Measurements from ENCODE around the gene PCGF2.
A peak's percentile ranks its signal among the peaks of the same experiment; 100 is the strongest.
"Not testable (repeated sequence)": the region's sequence is repeated elsewhere in the genome, so short reads cannot be mapped to it uniquely, and the experiment has no call there.

PCGF2 gene

GRCh38 chr17:38748149-38748891 is at the start of gene PCGF2:
PCGF2 (minus strand) TSS chr17:38748336; CDS start chr17:38740402, 7,934 bp downstream.
- peak; percentile 93 for DNase-seq (ENCODE audit: low spot score)

GRCh38 chr17:38797828-38798227 is 49.7 kb upstream of the PCGF2 start:
- DNase-seq (ENCODE audit: low spot score), result no peak

- no peak for DNase-seq (ENCODE audit: low spot score)
These were observed 49.0 kb upstream of the PCGF2 start for GRCh38 chr17:38797158-38797490.

GRCh38 chr17:38796451-38797157 is 48.5 kb upstream of the PCGF2 start:
- DNase-seq (ENCODE audit: low spot score), result no peak

- no peak for DNase-seq (ENCODE audit: low spot score)
These were observed 46.1 kb upstream of the PCGF2 start for GRCh38 chr17:38794221-38794620.

GRCh38 chr17:38791162-38791561 is 43.0 kb upstream of the PCGF2 start:
- DNase-seq (ENCODE audit: low spot score), result no peak

- not testable (repeated sequence) for DNase-seq (ENCODE audit: low spot score)
These were observed 42.1 kb upstream of the PCGF2 start for GRCh38 chr17:38790148-38790707.

GRCh38 chr17:38789185-38789584 is 41.0 kb upstream of the PCGF2 start:
- DNase-seq (ENCODE audit: low spot score), result peak; percentile 37

GRCh38 chr17:38787999-38788398 is 39.9 kb upstream of the PCGF2 start:
- DNase-seq (ENCODE audit: low spot score), result not testable (repeated sequence)

- no peak for DNase-seq (ENCODE audit: low spot score)
These were observed 38.2 kb upstream of the PCGF2 start for GRCh38 chr17:38786372-38786771.

GRCh38 chr17:38783227-38783626 is 35.1 kb upstream of the PCGF2 start:
- no peak for DNase-seq (ENCODE audit: low spot score)

- DNase-seq (ENCODE audit: low spot score), result no peak
These were observed 32.0 kb upstream of the PCGF2 start for GRCh38 chr17:38779965-38780752.

- DNase-seq (ENCODE audit: low spot score), result no peak
These were observed 29.6 kb upstream of the PCGF2 start for GRCh38 chr17:38777641-38778250.

GRCh38 chr17:38773258-38773657 is 25.1 kb upstream of the PCGF2 start:
- DNase-seq (ENCODE audit: low spot score), result no peak

GRCh38 chr17:38768417-38768816 is 20.3 kb upstream of the PCGF2 start:
- DNase-seq (ENCODE audit: low spot score), result no peak

GRCh38 chr17:38766341-38766740 is 18.2 kb upstream of the PCGF2 start:
- no peak for DNase-seq (ENCODE audit: low spot score)

- DNase-seq (ENCODE audit: low spot score), result no peak
These were observed 14.1 kb upstream of the PCGF2 start for GRCh38 chr17:38762231-38762630.

GRCh38 chr17:38761612-38762011 is 13.5 kb upstream of the PCGF2 start:
- no peak for DNase-seq (ENCODE audit: low spot score)

GRCh38 chr17:38753071-38753506 is 5.0 kb upstream of the PCGF2 start:
- DNase-seq (ENCODE audit: low spot score), result no peak

GRCh38 chr17:38752308-38753070 is 4.4 kb upstream of the PCGF2 start, which contains the start of gene PSMB3:
PSMB3 (plus strand) TSS chr17:38752741; CDS start chr17:38752827, 86 bp downstream.
- DNase-seq (ENCODE audit: low spot score), result peak; percentile 98

GRCh38 chr17:38751808-38752307 is 3.7 kb upstream of the PCGF2 start:
- DNase-seq (ENCODE audit: low spot score), result peak; percentile 89
